A549 (cell line): Measurements from ENCODE around the gene SLC15A3. TPM values are rescaled to one million over a fixed set of nuclear protein-coding genes. Genes with fewer than 3 reads are reported as not detected.

Experiments
- ATAC-seq, 2 experiments: fragments of 200-7000 bp in 1 of 2; fragments of >200 bp in 1 of 2; cut with Nextera tagmentation in 1 of 2; cut with Tn5 transposase in 1 of 2; 3 replicates each; pipeline versions ENCODE4 v1.8.0 to v1.9.1; 2018 to 2020; ENCODE audit warnings: mild to moderate bottlenecking in 1 of 2, moderate library complexity in 1 of 2
- CTCF ChIA-PET: fragments of 300-600 bp; sonication (Branson Sonifier 250); formaldehyde crosslinking; extraction: SDS; loops from one replicate; lab custom pipeline; 2021; ENCODE audit warnings: antibody characterized with exemption, inconsistent platforms; lab: Yijun Ruan, JAX
- POLR2A ChIA-PET: fragments of 350-600 bp; formaldehyde crosslinking; extraction: SDS; loops from one replicate; lab custom pipeline; 2021; ENCODE audit warnings: antibody characterized with exemption, inconsistent platforms; lab: Yijun Ruan, JAX
- DNase-seq, 2 experiments: peaks; one replicate each; pipeline versions ENCODE4 v3.0.0 to v3.0.0-alpha.2; 2011 to 2016; ENCODE audit warnings: low read depth in 1 of 2, low spot score in 1 of 2
- FAIRE-seq: peaks from 2 replicates; lab custom pipeline; 2011; peaks lifted over from hg19 to GRCh38; lab: Jason Lieb, UNC
- H3K27ac ChIP-seq, 2 experiments: fragments of >200 bp; sonication (Bioruptor Twin); formaldehyde crosslinking; 3 replicates each; pipeline ENCODE4 v1.5.1; 2016 to 2017
- H3K4me1 ChIP-seq: fragments of >200 bp; sonication (Bioruptor Twin); formaldehyde crosslinking; 3 replicates; pipeline ENCODE4 v1.6.1; 2016
- H3K4me2 ChIP-seq: fragments of >200 bp; sonication (Bioruptor Twin); formaldehyde crosslinking; 3 replicates; pipeline ENCODE4 v1.6.1; 2016
- H3K4me3 ChIP-seq: fragments of >200 bp; sonication (Bioruptor Twin); formaldehyde crosslinking; 3 replicates; pipeline ENCODE4 v1.5.1; 2016
- H3K9me3 ChIP-seq: fragments of >200 bp; sonication (Bioruptor Twin); formaldehyde crosslinking; 3 replicates; pipeline ENCODE4 v1.6.1; 2016
- CBX8 ChIP-seq: fragments of 200-600 bp; sonication (generic); IDR thresholded peaks from 2 replicates; pipeline ENCODE4 v1.6.1; 2016
- CEBPB ChIP-seq, 2 experiments: fragments of >200 bp in 1 of 2; sonication (Bioruptor Twin) in 1 of 2; formaldehyde crosslinking in 1 of 2; IDR thresholded peaks; 2 replicates each; pipeline ENCODE4 v1.6.1; 2012 to 2016
- E2F6 ChIP-seq: IDR thresholded peaks from 2 replicates; pipeline ENCODE4 v1.6.1; 2012; ENCODE audit warnings: low read depth, borderline replicate concordance
- ELK1 ChIP-seq: fragments of 150-350 bp; IDR thresholded peaks from 2 replicates; pipeline ENCODE4 v1.6.1; 2014; ENCODE audit warnings: low read depth, mild to moderate bottlenecking, low read length
- EP300 ChIP-seq, 2 experiments: fragments of >200 bp; sonication (Bioruptor Twin); formaldehyde crosslinking; IDR thresholded peaks; 2 replicates in 1 of 2; 3 replicates in 1 of 2; pipeline ENCODE4 v1.6.1; 2016 to 2017
- ESRRA ChIP-seq: fragments of 150-350 bp; IDR thresholded peaks from 2 replicates; pipeline ENCODE4 v1.6.1; 2014; ENCODE audit warnings: mild to moderate bottlenecking, low read length, borderline replicate concordance
- FOSL2 ChIP-seq, 2 experiments: fragments of 450-650 bp in 1 of 2; fragments of >200 bp in 1 of 2; sonication (Bioruptor Twin) in 1 of 2; formaldehyde crosslinking; IDR thresholded peaks; 2 replicates each; pipeline versions ENCODE4 v1.5.0 to v1.6.1; 2016 to 2020; ENCODE audit warnings: mild to moderate bottlenecking in 1 of 2, moderate library complexity in 1 of 2
- HDAC2 ChIP-seq: fragments of 200-600 bp; sonication (generic); IDR thresholded peaks from 2 replicates; pipeline ENCODE4 v1.6.1; 2016
- HEYL ChIP-seq: fragments of 250-450 bp; sonication (Bioruptor Pico); IDR thresholded peaks from 2 replicates; pipeline ENCODE4 v1.8.0; 2021; ENCODE audit warnings: mild to moderate bottlenecking, moderate library complexity
- HMGXB4 ChIP-seq: fragments of 250-450 bp; sonication (Bioruptor Pico); IDR thresholded peaks from 2 replicates; pipeline ENCODE4 v1.5.0; 2021; ENCODE audit warnings: mild to moderate bottlenecking, moderate library complexity, borderline replicate concordance
- HOXB5 ChIP-seq: fragments of 250-450 bp; sonication (Bioruptor Pico); IDR thresholded peaks from 2 replicates; pipeline ENCODE4 v1.5.0; 2020; ENCODE audit warnings: mild to moderate bottlenecking, moderate library complexity
- JUN ChIP-seq, 2 experiments: fragments of >200 bp; sonication (Bioruptor Twin); formaldehyde crosslinking; IDR thresholded peaks; 2 replicates in 1 of 2; 3 replicates in 1 of 2; pipeline ENCODE4 v1.6.1; 2016 to 2017
- JUNB ChIP-seq: fragments of >200 bp; sonication (Bioruptor Twin); formaldehyde crosslinking; IDR thresholded peaks from 2 replicates; pipeline ENCODE4 v1.6.1; 2016
- KDM1A ChIP-seq: fragments of 200-600 bp; sonication (generic); IDR thresholded peaks from 2 replicates; pipeline ENCODE4 v1.6.1; 2016; ENCODE audit warnings: low read depth, mild to moderate bottlenecking
- NPAS2 ChIP-seq: fragments of 250-450 bp; sonication (Bioruptor Pico); IDR thresholded peaks from 2 replicates; pipeline ENCODE4 v1.8.0; 2022; ENCODE audit warnings: mild to moderate bottlenecking, moderate library complexity, borderline replicate concordance
- POLR2AphosphoS2 ChIP-seq: conservative IDR thresholded peaks from 2 replicates; pipeline ENCODE4 v1.6.1; 2012; ENCODE audit warnings: low read length, improper control_type of control experiment, inconsistent platforms
- RCOR1 ChIP-seq: fragments of 150-350 bp; IDR thresholded peaks from 2 replicates; pipeline ENCODE4 v1.6.1; 2014; ENCODE audit warnings: antibody characterized with exemption, low read length, low read depth
- RFX5 ChIP-seq: fragments of 450-650 bp; IDR thresholded peaks from 2 replicates; pipeline ENCODE4 v1.7.1; 2014; ENCODE audit warnings: antibody characterized with exemption, mild to moderate bottlenecking, moderate library complexity
- TP53 ChIP-seq: fragments of 250-450 bp; sonication (Bioruptor Pico); IDR thresholded peaks from 2 replicates; pipeline ENCODE4 v1.5.0; 2021; ENCODE audit warnings: mild to moderate bottlenecking, moderate library complexity
- WGBS: methylation state at CpG from one replicate; pipeline ENCODE4 v1.1.6; 2017; ENCODE audit errors: missing lambda C conversion rate; 5-methylcytosine and 5-hydroxymethylcytosine counted together
- polyA plus RNA-seq, 4 experiments: library from polyadenylated mRNA; depleted of rRNA in 3 of 4; stranded (reverse); fragments of >200 nt; fragmentation: RNase III in 1 of 4; extraction: RNeasy Plus Mini Kit Qiagen cat#74134 plus additional on column Dnase treatment in 1 of 4; gene quantifications; 2 replicates in 3 of 4; 3 replicates in 1 of 4; pipeline ENCODE4 v1.2.3, GENCODE V29; 2011 to 2017

Gene SLC15A3
- polyA plus RNA-seq, 2 of the 4 experiments (the other 2 are of a cell fraction): not detected

GRCh38 chr11:60934124-60934789 is 17.7 kb downstream of the SLC15A3 start:
- 90% methylated on average over 49 of the region's 57 CpGs for WGBS
- CTCF ChIA-PET: interaction anchor here (0.7 to 2.0 kb wide), 6 partner anchors 7 to 36 kb away, joined by 3 to 6 read pairs (median 6); no protein-coding TSS in a partner anchor
- POLR2A ChIA-PET: no interaction called here

GRCh38 chr11:60933416-60934123 is 18.4 kb downstream of the SLC15A3 start:
- no peaks in the 10 kb centered on the region for H3K9me3 ChIP-seq
- CTCF ChIA-PET: interaction anchor here (0.7 to 2.0 kb wide), 5 partner anchors 8 to 36 kb away, joined by 3 to 6 read pairs (median 6); no protein-coding TSS in a partner anchor
- POLR2A ChIA-PET: no interaction called here
- H3K4me1 ChIP-seq: no peaks in the 10 kb centered on the region
- H3K4me2 ChIP-seq: no peak overlapping the region
- ATAC-seq (no peak), DNase-seq (no peak)
- no peak overlapping the region for H3K27ac ChIP-seq
- H3K4me3 ChIP-seq: no peak overlapping the region
- 95% methylated on average over 25 of the region's 37 CpGs for WGBS
- TF ChIP-seq ELK1 (no peak), CEBPB (IDR thresholded peaks at IDR 0.05) (no peak), HEYL (CRISPR knock-in tag) (no peak), CBX8 (no peak), FOSL2 (IDR thresholded peaks at IDR 0.05) (no peak), FOSL2 (CRISPR knock-in tag; IDR thresholded peaks at IDR 0.05) (no peak), TP53 (CRISPR knock-in tag) (no peak), ESRRA (no peak), POLR2AphosphoS2 (no peak), HDAC2 (no peak), JUNB (no peak), HMGXB4 (CRISPR knock-in tag) (no peak), RCOR1 (no peak), E2F6 (no peak), RFX5 (no peak), NPAS2 (CRISPR knock-in tag) (no peak), KDM1A (no peak), JUN (IDR thresholded peaks at IDR 0.05) (no peak), HOXB5 (CRISPR knock-in tag) (no peak)
- TF ChIP-seq, all 56 proteins: peak for 0
- no peak for FAIRE-seq

More at GRCh38 chr11:60934124-60934789, 17.7 kb downstream of the SLC15A3 start:
- DNase-seq (no peak), FAIRE-seq (no peak), ATAC-seq (no peak)
- Histone ChIP-seq H3K4me2 (no peak overlapping the region), H3K27ac (no peak overlapping the region), H3K9me3 (no peaks in the 10 kb centered on the region), H3K4me3 (no peak overlapping the region), H3K4me1 (no peaks in the 10 kb centered on the region)
- no peak for TF ChIP-seq EP300 (IDR thresholded peaks at IDR 0.05)
- TF ChIP-seq ELK1: no peak
